ENCODE data around the gene PPL.

DNA sequence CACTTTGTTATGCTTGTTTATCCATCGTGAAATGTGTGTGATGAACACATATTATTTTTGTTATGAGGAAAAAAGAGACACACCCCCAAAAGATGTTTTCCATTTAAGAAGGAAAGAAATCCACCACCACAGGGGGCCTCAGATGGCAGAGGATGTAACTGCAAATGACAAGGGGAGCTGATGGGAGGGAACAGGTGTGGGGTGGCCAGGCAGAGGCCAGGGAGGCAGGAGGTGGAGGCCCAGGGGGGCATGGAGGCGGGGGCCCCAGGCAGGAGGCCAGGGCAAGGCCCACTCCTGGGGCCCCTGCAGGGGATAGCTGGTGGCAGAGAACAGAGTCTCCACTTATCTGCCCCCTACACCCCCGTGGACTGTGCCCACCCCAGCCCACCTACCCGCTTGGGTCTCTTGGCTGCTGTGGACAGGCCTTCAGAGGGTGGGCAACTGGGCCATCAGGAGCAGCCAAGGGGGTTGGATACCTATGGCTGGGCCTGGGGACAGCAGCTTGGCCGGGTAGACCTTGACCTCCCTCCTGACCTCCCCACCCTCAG is 28.0 kb downstream of the PPL start:
- TF ChIP-seq, protein P1, sequence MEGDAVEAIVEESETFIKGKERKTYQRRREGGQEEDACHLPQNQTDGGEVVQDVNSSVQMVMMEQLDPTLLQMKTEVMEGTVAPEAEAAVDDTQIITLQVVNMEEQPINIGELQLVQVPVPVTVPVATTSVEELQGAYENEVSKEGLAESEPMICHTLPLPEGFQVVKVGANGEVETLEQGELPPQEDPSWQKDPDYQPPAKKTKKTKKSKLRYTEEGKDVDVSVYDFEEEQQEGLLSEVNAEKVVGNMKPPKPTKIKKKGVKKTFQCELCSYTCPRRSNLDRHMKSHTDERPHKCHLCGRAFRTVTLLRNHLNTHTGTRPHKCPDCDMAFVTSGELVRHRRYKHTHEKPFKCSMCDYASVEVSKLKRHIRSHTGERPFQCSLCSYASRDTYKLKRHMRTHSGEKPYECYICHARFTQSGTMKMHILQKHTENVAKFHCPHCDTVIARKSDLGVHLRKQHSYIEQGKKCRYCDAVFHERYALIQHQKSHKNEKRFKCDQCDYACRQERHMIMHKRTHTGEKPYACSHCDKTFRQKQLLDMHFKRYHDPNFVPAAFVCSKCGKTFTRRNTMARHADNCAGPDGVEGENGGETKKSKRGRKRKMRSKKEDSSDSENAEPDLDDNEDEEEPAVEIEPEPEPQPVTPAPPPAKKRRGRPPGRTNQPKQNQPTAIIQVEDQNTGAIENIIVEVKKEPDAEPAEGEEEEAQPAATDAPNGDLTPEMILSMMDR (IDR thresholded peaks at IDR 0.05 in 4 of 5, conservative IDR thresholded peaks at IDR 0.05 in 1 of 5): no peak
- no peak for TF ChIP-seq POLR2A (IDR thresholded peaks at IDR 0.05)

All from gastrocnemius medialis (tissue), 4 donors.